NB4 (cell line): Measurements from ENCODE around the gene IARS2.

Source experiments
- CTCF ChIP-seq: IDR thresholded peaks from one replicate; pipeline ENCODE4 v1.5.1; 2012; ENCODE audit warnings: low read depth, low read length
- MAX ChIP-seq: IDR thresholded peaks from 2 replicates; pipeline ENCODE4 v1.6.1; 2011; ENCODE audit warnings: low read depth, low read length
- POLR2A ChIP-seq: IDR thresholded peaks from 2 replicates; pipeline ENCODE4 v1.6.1; 2011; ENCODE audit warnings: mild to moderate bottlenecking; ENCODE audit not compliant: insufficient read length; ENCODE audit errors: extremely low read depth

- TF ChIP-seq CTCF (no peak), POLR2A (no peak), MAX (no peak)
These were observed 48.4 kb upstream of the IARS2 start for GRCh38 chr1:220045356-220046051.
